ENCODE data around the gene SLCO3A1. TPM values are rescaled to one million over a fixed set of nuclear protein-coding genes. Genes with fewer than 3 reads are reported as not detected.

SLCO3A1 gene
- total and polyA plus RNA-seq, 2 of the 8 experiments (the other 6 are each of a cell fraction or from before 2014, with no cell fraction given) = 15.1 to 20.4 TPM

GRCh38 chr15:91853948-91854638 is 585 bp downstream of the SLCO3A1 start (continued):
- TF ChIP-seq EGR1 (IDR thresholded peaks at IDR 0.05; ENCODE audit: borderline replicate concordance, low read depth, low read length) = no peak
- TF ChIP-seq RAD21 (IDR thresholded peaks at IDR 0.05 in 1 of 2, conservative IDR thresholded peaks at IDR 0.05 in 1 of 2; ENCODE audit: low read depth in 2 of 2, low read length in 2 of 2) = no peak; a peak in 1 of 4 replicates
- no peak for TF ChIP-seq RNF2 (IDR thresholded peaks at IDR 0.05; ENCODE audit: borderline replicate concordance, low read depth, low read length, missing control alignments, poor library complexity, severe bottlenecking)
- TF ChIP-seq TEAD4 (IDR thresholded peaks at IDR 0.05; ENCODE audit: low read depth, low read length) = no peak
- TF ChIP-seq SIX5 (IDR thresholded peaks at IDR 0.05; ENCODE audit: low read depth, low read length) = no peak
- no peak for TF ChIP-seq BRCA1 (IDR thresholded peaks at IDR 0.05; ENCODE audit: low read depth, low read length)
- no peak for TF ChIP-seq POU5F1 (IDR thresholded peaks at IDR 0.05; ENCODE audit: low read depth, low read length)
- no peak for TF ChIP-seq CEBPB (IDR thresholded peaks at IDR 0.05; ENCODE audit: low read depth, low read length)
- TF ChIP-seq RXRA (IDR thresholded peaks at IDR 0.05; ENCODE audit: insufficient read depth, low read depth, low read length) = no peak
- no peak for TF ChIP-seq TCF12 (IDR thresholded peaks at IDR 0.05; ENCODE audit: low read depth, low read length)
- TF ChIP-seq KDM5A (IDR thresholded peaks at IDR 0.05; ENCODE audit: low read length) = no peak
- TF ChIP-seq SIRT6 (IDR thresholded peaks at IDR 0.05; ENCODE audit: low read length) = no peak
- TF ChIP-seq SP1 (IDR thresholded peaks at IDR 0.05; ENCODE audit: low read depth, low read length) = no peak
- TF ChIP-seq EZH2 (IDR thresholded peaks at IDR 0.05; ENCODE audit: low read depth, low read length, severe bottlenecking) = peak; percentile 54
- no peak for TF ChIP-seq E2F6 (IDR thresholded peaks at IDR 0.05)
- no peak for TF ChIP-seq TBP (IDR thresholded peaks at IDR 0.05; ENCODE audit: low read depth, low read length)
- TF ChIP-seq SIN3A (conservative IDR thresholded peaks at IDR 0.05 in 1 of 2, IDR thresholded peaks at IDR 0.05 in 1 of 2; ENCODE audit: low read depth in 1 of 2, low read length in 2 of 2) = no peak
- peak; percentile 81 for TF ChIP-seq KDM4A (IDR thresholded peaks at IDR 0.05; ENCODE audit: low read depth, low read length, severe bottlenecking)
